ENCODE results near the gene GSPT1.

DNA sequence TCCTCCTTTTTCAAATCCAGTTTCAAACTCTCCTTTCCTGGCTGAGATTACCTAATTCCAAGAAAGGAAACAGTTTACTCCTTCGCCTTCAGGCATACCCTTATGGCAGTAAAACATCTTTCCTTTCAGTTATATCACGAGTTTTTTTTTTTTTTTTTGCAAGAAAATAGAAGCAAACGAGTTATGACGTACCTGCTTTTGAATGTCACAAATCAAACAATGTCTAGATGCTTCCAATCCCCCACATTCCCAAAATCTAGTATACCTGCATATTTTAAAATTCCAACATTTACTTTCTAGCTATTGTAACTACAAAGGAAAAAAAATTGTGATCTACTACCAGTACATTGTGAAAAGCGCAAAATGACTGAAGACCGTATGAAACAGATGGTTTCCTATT is 28.9 kb downstream of the GSPT1 start:
- TF ChIP-seq, protein P1, sequence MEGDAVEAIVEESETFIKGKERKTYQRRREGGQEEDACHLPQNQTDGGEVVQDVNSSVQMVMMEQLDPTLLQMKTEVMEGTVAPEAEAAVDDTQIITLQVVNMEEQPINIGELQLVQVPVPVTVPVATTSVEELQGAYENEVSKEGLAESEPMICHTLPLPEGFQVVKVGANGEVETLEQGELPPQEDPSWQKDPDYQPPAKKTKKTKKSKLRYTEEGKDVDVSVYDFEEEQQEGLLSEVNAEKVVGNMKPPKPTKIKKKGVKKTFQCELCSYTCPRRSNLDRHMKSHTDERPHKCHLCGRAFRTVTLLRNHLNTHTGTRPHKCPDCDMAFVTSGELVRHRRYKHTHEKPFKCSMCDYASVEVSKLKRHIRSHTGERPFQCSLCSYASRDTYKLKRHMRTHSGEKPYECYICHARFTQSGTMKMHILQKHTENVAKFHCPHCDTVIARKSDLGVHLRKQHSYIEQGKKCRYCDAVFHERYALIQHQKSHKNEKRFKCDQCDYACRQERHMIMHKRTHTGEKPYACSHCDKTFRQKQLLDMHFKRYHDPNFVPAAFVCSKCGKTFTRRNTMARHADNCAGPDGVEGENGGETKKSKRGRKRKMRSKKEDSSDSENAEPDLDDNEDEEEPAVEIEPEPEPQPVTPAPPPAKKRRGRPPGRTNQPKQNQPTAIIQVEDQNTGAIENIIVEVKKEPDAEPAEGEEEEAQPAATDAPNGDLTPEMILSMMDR (IDR thresholded peaks at IDR 0.05) = no peak
- no peak for TF ChIP-seq POLR2A (IDR thresholded peaks at IDR 0.05)

Measured in testis (tissue), 2 donors.